CD8-positive, alpha-beta memory T cell (primary cell): ENCODE measurements around the gene MYH7. TPM values are rescaled to one million over a fixed set of nuclear protein-coding genes. Genes with fewer than 3 reads are reported as not detected.
"Not testable (repeated sequence)": the region's sequence is repeated elsewhere in the genome, so short reads cannot be mapped to it uniquely, and the experiment has no call there.

Source experiments
- CTCF ChIA-PET: fragments of 350-600 bp; sonication (Branson Sonifier 250); formaldehyde crosslinking; loops from one replicate; lab custom pipeline; 2021; ENCODE audit warnings: antibody characterized with exemption; lab: Charles Lee
- POLR2A ChIA-PET: fragments of 350-600 bp; sonication (Branson Sonifier 250); formaldehyde crosslinking; loops from one replicate; lab custom pipeline; 2021; ENCODE audit warnings: antibody characterized with exemption; lab: Charles Lee
- DNase-seq, 5 donors: peaks; one replicate each; pipeline versions ENCODE4 v3.0.0 to v3.0.0-alpha.2; 2020 to 2022; ENCODE audit warnings: mixed read lengths in 1 of 5
- H3K27ac ChIP-seq: one replicate; pipeline ENCODE4 v1.7.0; 2013; ENCODE audit warnings: low read depth, mild to moderate bottlenecking, low read length, moderate library complexity
- H3K27me3 ChIP-seq: 2 replicates; pipeline ENCODE4 v1.7.0; 2013; ENCODE audit warnings: low read length, mild to moderate bottlenecking; ENCODE audit not compliant: insufficient read depth, poor library complexity, severe bottlenecking
- H3K36me3 ChIP-seq: 2 replicates; pipeline ENCODE4 v1.7.0; 2013; ENCODE audit warnings: mild to moderate bottlenecking, low read length, moderate library complexity; ENCODE audit not compliant: insufficient read depth
- H3K4me1 ChIP-seq: 2 replicates; pipeline ENCODE4 v1.7.0; 2013; ENCODE audit warnings: mild to moderate bottlenecking, low read length, moderate library complexity; ENCODE audit not compliant: insufficient read depth
- H3K4me3 ChIP-seq: 2 replicates; pipeline ENCODE4 v1.7.0; 2013; ENCODE audit warnings: mild to moderate bottlenecking, low read length
- H3K9me3 ChIP-seq: 2 replicates; pipeline ENCODE4 v1.7.0; 2013; ENCODE audit warnings: mild to moderate bottlenecking, low read length
- H3K27ac Mint-ChIP-seq, 8 donors: one replicate each; pipeline ENCODE4 v1.8.0; 2020 to 2021; ENCODE audit warnings: mixed read lengths in 8 of 8, mild to moderate bottlenecking in 6 of 8, inconsistent platforms in 3 of 8, moderate library complexity in 3 of 8
- H3K27me3 Mint-ChIP-seq, 2 donors: one replicate each; pipeline ENCODE4 v1.8.0; 2020 to 2021; ENCODE audit warnings: mixed read lengths in 2 of 2, mild to moderate bottlenecking in 1 of 2, moderate library complexity in 1 of 2
- H3K36me3 Mint-ChIP-seq, 3 donors: one replicate each; pipeline ENCODE4 v1.8.0; 2020 to 2021; ENCODE audit warnings: mixed read lengths in 3 of 3, inconsistent platforms in 1 of 3, mild to moderate bottlenecking in 1 of 3
- H3K4me1 Mint-ChIP-seq, 3 donors: one replicate each; pipeline ENCODE4 v1.8.0; 2020 to 2021; ENCODE audit warnings: mixed read lengths in 3 of 3, inconsistent platforms in 1 of 3, mild to moderate bottlenecking in 1 of 3
- H3K4me3 Mint-ChIP-seq, 7 donors: one replicate each; pipeline ENCODE4 v1.8.0; 2020 to 2021; ENCODE audit warnings: mixed read lengths in 7 of 7, mild to moderate bottlenecking in 6 of 7, moderate library complexity in 4 of 7, inconsistent platforms in 2 of 7
- H3K9me3 Mint-ChIP-seq, 5 donors: one replicate each; pipeline ENCODE4 v1.8.0; 2020 to 2022; ENCODE audit warnings: mixed read lengths in 5 of 5, mild to moderate bottlenecking in 3 of 5, moderate library complexity in 2 of 5, inconsistent platforms in 1 of 5
- polyA plus RNA-seq: library from polyadenylated mRNA; unstranded; fragments of 300-500 nt; fragmentation: Illumina TruSeq; gene quantifications from one replicate; pipeline ENCODE4 v1.2.3, GENCODE V29; 2021
- total RNA-seq, 2 experiments: library from RNA; stranded (reverse); gene quantifications; one replicate each; pipeline ENCODE4 v1.2.3, GENCODE V29; 2021

Gene MYH7
- total and polyA plus RNA-seq, 3 experiments from 2014 or later, result not detected

DNA sequence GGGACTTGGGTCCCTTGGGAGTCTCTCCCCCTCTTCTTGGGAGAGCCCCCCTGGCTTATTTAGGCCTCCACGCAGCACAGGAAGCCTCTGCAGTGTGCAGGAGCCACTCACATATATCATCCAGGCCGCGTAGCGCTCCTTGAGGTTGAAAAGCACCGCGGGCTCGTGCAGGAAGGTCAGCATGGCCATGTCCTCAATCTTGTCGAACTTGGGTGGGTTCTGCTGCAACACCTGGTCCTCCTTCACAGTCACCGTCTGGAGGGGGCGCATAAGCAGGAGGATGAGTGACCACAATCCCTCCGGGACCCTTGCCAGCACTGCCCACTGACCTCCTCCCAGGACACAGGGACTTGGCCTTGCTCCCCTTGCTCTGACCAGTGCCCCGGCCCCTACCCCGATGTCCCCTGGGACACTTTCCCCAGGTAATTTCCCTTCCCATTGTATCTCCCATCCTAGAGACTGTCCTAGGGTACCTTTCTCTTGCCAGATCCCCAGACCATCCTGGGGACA lies 29.9 kb downstream of the MYH7 start:
- no peaks in the 10 kb centered on the region for H3K9me3 Mint-ChIP-seq
- no peaks in the 10 kb centered on the region for H3K9me3 ChIP-seq
- peaks cover 0 to 2% (median 0%) of the 10 kb centered on the region in 3 donors for H3K36me3 Mint-ChIP-seq
- H3K4me1 ChIP-seq, result no peaks in the 10 kb centered on the region
- no peak for DNase-seq
- CTCF ChIA-PET, result no interaction called here
- peaks cover 5 to 44% of the 10 kb centered on the region in 2 donors for H3K27me3 Mint-ChIP-seq
- H3K36me3 ChIP-seq, result no peaks in the 10 kb centered on the region
- no peaks in the 10 kb centered on the region for H3K27me3 ChIP-seq
- H3K27ac Mint-ChIP-seq, result no peak overlapping the region
- H3K4me1 Mint-ChIP-seq, result no peaks in the 10 kb centered on the region
- no peak overlapping the region for H3K4me3 ChIP-seq
- POLR2A ChIA-PET, result no interaction called here
- H3K4me3 Mint-ChIP-seq, result no peak overlapping the region
- no peak overlapping the region for H3K27ac ChIP-seq

DNA sequence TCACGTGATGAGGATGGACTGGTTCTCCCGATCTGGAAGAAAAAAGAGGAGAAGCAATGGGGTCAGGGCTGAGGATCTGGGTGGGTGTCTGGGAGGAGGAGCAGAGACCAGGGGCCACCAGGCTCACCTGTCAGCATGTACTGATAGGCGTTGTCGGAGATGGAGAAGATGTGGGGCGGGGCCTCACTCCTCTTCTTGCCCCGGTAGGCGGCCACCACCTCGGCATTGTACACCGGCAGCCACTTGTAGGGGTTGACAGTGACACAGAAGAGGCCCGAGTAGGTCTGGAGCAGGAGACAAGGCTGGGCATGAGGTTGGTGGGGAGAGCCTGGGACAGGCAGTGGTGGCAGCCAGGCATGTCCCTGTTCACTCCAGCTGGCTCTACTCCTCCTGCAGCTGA lies 30.4 kb downstream of the MYH7 start:
- ChIA-PET CTCF (no interaction called here), POLR2A (no interaction called here)
- Mint-ChIP-seq H3K9me3 (no peaks in the 10 kb centered on the region), H3K4me1 (no peaks in the 10 kb centered on the region), H3K27me3 (peaks cover 5 to 41% of the 10 kb centered on the region in 2 donors), H3K27ac (no peak overlapping the region), H3K36me3 (peaks cover 0 to 2% (median 0%) of the 10 kb centered on the region in 3 donors), H3K4me3 (no peak overlapping the region)
- DNase-seq, result no peak
- Histone ChIP-seq H3K36me3 (no peaks in the 10 kb centered on the region), H3K9me3 (no peaks in the 10 kb centered on the region), H3K27me3 (no peaks in the 10 kb centered on the region), H3K4me3 (no peak overlapping the region), H3K4me1 (no peaks in the 10 kb centered on the region), H3K27ac (no peak overlapping the region)

DNA sequence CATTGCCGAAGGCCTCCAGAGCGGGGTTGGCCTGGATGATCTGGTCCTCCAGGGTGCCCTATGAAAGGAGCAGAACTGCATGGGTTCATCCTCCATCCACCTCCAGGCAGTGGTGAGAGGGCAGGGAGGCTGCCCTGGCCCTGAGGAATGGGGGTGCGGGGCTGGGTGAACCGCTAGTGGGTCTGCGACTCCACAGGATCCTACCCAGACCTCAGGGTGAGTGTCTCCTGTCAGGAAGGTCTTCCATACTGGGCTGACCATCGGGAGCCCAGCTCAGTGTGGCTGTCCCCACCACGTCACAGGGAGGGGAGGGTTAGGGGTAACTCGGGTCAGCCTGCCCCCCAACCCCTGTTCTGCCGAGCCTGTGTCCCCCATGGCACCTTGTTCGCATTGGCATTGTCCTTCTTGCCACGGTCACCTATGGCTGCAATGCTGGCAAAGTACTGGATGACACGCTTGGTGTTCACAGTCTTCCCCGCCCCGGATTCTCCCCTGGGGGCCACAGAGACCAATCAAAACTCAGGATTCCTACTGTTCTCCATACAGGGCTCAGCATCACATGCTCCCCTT lies 31.0 kb downstream of the MYH7 start:
- Mint-ChIP-seq H3K27me3 (peaks cover 5 to 41% of the 10 kb centered on the region in 2 donors), H3K9me3 (no peaks in the 10 kb centered on the region), H3K4me1 (no peaks in the 10 kb centered on the region), H3K4me3 (no peak overlapping the region), H3K27ac (no peak overlapping the region), H3K36me3 (peaks cover 0 to 2% (median 0%) of the 10 kb centered on the region in 3 donors)
- Histone ChIP-seq H3K4me3 (no peak overlapping the region), H3K9me3 (no peaks in the 10 kb centered on the region), H3K36me3 (no peaks in the 10 kb centered on the region), H3K4me1 (no peaks in the 10 kb centered on the region), H3K27ac (no peak overlapping the region), H3K27me3 (no peaks in the 10 kb centered on the region)
- POLR2A ChIA-PET, result no interaction called here
- DNase-seq, result no peak
- CTCF ChIA-PET, result no interaction called here

GRCh38 chr14:23403908-23404307 lies 31.6 kb downstream of the MYH7 start:
- peaks cover 0 to under 1% (median 0%) of the 10 kb centered on the region in 3 donors for H3K36me3 Mint-ChIP-seq
- no peaks in the 10 kb centered on the region for H3K27me3 ChIP-seq
- H3K4me1 ChIP-seq, result no peaks in the 10 kb centered on the region
- H3K4me1 Mint-ChIP-seq, result no peaks in the 10 kb centered on the region
- ChIA-PET POLR2A (no interaction called here), CTCF (no interaction called here)
- no peak for DNase-seq
- H3K4me3 Mint-ChIP-seq, result no peak overlapping the region
- H3K36me3 ChIP-seq, result no peaks in the 10 kb centered on the region
- H3K27me3 Mint-ChIP-seq, result peaks cover 5 to 39% of the 10 kb centered on the region in 2 donors
- H3K9me3 ChIP-seq, result no peaks in the 10 kb centered on the region
- H3K4me3 ChIP-seq, result no peak overlapping the region
- H3K9me3 Mint-ChIP-seq, result no peaks in the 10 kb centered on the region
- no peak overlapping the region for H3K27ac Mint-ChIP-seq
- no peak overlapping the region for H3K27ac ChIP-seq

GRCh38 chr14:23403139-23403438 lies 32.4 kb downstream of the MYH7 start:
- Mint-ChIP-seq H3K36me3 (no peaks in the 10 kb centered on the region), H3K27me3 (peaks cover 5 to 39% of the 10 kb centered on the region in 2 donors), H3K27ac (no peak overlapping the region), H3K9me3 (no peaks in the 10 kb centered on the region), H3K4me1 (no peaks in the 10 kb centered on the region), H3K4me3 (no peak overlapping the region)
- Histone ChIP-seq H3K36me3 (no peaks in the 10 kb centered on the region), H3K27me3 (no peaks in the 10 kb centered on the region), H3K4me1 (no peaks in the 10 kb centered on the region), H3K4me3 (no peak overlapping the region), H3K27ac (no peak overlapping the region), H3K9me3 (no peaks in the 10 kb centered on the region)
- CTCF ChIA-PET, result no interaction called here
- POLR2A ChIA-PET, result no interaction called here
- DNase-seq, result no peak

DNA sequence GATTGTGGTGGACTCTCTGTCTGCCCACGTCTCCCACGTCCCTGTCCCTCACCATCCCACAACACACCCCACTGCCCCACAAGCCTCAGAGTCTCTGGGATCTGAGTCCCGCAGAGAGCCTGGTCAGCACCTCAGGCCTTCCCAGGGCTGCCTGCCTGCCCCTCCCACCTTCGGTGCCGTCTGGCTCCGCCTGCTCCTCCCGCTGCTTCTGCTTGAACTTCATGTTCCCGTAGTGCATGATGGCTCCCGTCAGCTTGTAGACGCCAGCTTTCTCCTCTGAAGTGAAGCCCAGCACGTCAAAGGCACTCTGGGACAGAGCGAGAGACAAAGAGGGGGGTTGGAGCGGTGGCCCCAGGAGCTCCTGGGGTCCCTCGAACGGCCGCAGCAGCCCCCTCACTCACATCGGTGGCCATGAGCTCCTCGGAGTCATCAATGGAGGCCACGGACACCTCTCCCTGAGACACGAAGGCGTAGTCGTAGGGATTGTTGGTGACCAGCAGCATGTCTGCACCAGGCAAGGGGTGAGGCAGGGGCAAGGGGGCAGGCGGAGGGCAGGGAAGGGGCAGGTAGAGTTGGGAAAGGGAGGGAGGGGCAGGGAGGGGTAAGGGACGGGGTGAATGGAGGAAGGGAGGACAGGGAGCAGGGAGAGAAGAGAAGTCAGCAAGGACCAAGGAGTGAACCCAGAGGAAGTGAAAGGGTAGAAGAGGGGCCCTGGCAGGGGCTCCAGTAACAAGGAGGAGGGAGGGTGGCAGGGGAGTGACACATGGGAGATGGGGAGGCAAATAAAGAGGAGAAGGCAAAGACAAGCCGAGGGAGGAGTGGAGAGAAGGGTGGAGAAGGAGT lies 32.9 kb downstream of the MYH7 start:
- H3K4me3 Mint-ChIP-seq, result no peak overlapping the region
- no peaks in the 10 kb centered on the region for H3K36me3 Mint-ChIP-seq
- no peaks in the 10 kb centered on the region for H3K9me3 Mint-ChIP-seq
- no peaks in the 10 kb centered on the region for H3K27me3 ChIP-seq
- no peaks in the 10 kb centered on the region for H3K36me3 ChIP-seq
- no peak overlapping the region for H3K4me3 ChIP-seq
- H3K27ac ChIP-seq, result no peak overlapping the region
- no peak for DNase-seq
- H3K9me3 ChIP-seq, result no peaks in the 10 kb centered on the region
- no peaks in the 10 kb centered on the region for H3K4me1 Mint-ChIP-seq
- no peaks in the 10 kb centered on the region for H3K4me1 ChIP-seq
- H3K27ac Mint-ChIP-seq, result no peak overlapping the region
- peaks cover 4 to 36% of the 10 kb centered on the region in 2 donors for H3K27me3 Mint-ChIP-seq
- ChIA-PET CTCF (no interaction called here), POLR2A (no interaction called here)

DNA sequence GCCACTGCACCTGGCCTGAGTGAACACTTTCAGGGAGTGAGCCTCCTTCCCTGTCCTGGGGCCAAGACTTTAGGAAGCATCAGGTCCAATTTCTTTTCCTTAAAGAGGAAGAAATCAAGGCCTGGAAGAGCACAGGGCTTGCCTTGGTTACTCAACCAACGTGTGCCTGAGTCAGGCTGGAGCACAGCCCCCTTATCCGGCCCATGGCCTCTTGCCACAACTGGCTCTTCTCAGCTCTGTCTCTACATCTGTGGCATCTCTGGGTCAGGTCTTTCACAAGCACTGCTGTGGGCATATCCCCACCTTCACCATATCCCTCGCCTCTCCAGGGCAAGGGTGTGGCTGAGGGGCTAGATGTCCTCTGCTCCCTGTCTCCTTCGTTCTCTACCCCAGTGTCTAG lies 34.2 kb downstream of the MYH7 start:
- no peaks in the 10 kb centered on the region for H3K36me3 Mint-ChIP-seq
- Histone ChIP-seq H3K4me3 (no peak overlapping the region), H3K9me3 (no peaks in the 10 kb centered on the region)

DNA sequence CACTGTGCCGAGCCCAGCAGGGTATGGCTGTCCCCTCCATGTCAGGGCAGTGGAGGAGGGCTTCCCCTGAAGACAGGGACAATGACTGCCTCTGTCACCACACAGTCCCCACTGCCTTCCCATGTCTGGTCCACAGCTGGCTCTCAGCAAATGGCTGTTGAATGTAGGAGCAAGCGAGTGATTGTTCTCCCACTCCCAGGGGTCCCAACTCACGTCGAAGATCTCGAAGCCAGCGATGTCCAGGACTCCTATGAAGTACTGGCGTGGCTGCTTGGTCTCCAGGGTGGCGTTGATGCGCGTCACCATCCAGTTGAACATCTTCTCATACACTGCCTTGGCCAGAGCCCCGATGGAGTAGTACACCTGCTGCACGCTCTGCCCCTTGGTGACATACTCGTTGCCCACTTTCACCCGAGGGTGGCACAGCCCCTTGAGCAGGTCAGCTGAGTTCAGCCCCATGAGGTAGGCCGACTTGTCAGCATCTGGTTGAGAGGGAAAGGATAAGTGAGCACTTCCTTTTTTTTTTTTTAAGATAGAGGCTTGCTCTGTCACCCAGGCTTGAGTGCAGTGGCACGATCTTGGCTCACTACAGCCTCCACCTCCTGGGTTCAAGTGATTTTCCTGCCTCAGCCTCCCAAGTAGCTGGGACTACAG lies 34.8 kb downstream of the MYH7 start:
- H3K27ac ChIP-seq, H3K27me3 ChIP-seq, H3K9me3 ChIP-seq, DNase-seq, H3K27ac Mint-ChIP-seq, H3K4me1 ChIP-seq, H3K36me3 Mint-ChIP-seq, H3K9me3 Mint-ChIP-seq, H3K4me1 Mint-ChIP-seq, H3K4me3 Mint-ChIP-seq, H3K36me3 ChIP-seq, H3K4me3 ChIP-seq, POLR2A ChIA-PET: not testable (repeated sequence)
- peaks cover 3 to 26% of the 10 kb centered on the region in 2 donors for H3K27me3 Mint-ChIP-seq
- CTCF ChIA-PET, result interaction anchor here (1.1 kb wide), 1 partner anchor 20 kb away, joined by 3 read pairs; no protein-coding TSS in a partner anchor

More for the DNA sequence above, 34.2 kb downstream of the MYH7 start:
- Histone ChIP-seq H3K27ac (no peak overlapping the region), H3K27me3 (no peaks in the 10 kb centered on the region), H3K4me1 (no peaks in the 10 kb centered on the region), H3K36me3 (no peaks in the 10 kb centered on the region)
- peak overlapping the region in 1 of 8 donors; percentile 5 for H3K27ac Mint-ChIP-seq
- ChIA-PET POLR2A (no interaction called here), CTCF (interaction anchor here (1.1 kb wide), 1 partner anchor 21 kb away, joined by 3 read pairs; no protein-coding TSS in a partner anchor)
- H3K4me1 Mint-ChIP-seq, result no peaks in the 10 kb centered on the region
- no peaks in the 10 kb centered on the region for H3K9me3 Mint-ChIP-seq
- DNase-seq, result no peak
- peaks cover 3 to 30% of the 10 kb centered on the region in 2 donors for H3K27me3 Mint-ChIP-seq
- no peak overlapping the region for H3K4me3 Mint-ChIP-seq
